Stomach (tissue), 4 donors: Measurements from ENCODE around the gene ZNF418.

ENCODE experiments used
- EP300 ChIP-seq: sonication (generic); formaldehyde crosslinking; IDR thresholded peaks from one replicate; pipeline ENCODE4 v1.6.1; 2017; ENCODE audit warnings: antibody characterized with exemption
- POLR2A ChIP-seq, 4 donors: fragments of 450-650 bp; IDR thresholded peaks; one replicate each; pipeline ENCODE4 v1.6.1; 2016; ENCODE audit warnings: antibody characterized with exemption in 4 of 4, control low read depth in 2 of 4, mild to moderate bottlenecking in 1 of 4, moderate library complexity in 1 of 4
- POLR2AphosphoS5 ChIP-seq, 3 donors: sonication (generic); formaldehyde crosslinking; IDR thresholded peaks; one replicate each; pipeline ENCODE4 v1.6.1; 2016; ENCODE audit warnings: antibody characterized with exemption in 3 of 3
- TF ChIP-seq, protein P1 (sequence below), 7 experiments: fragments of 450-650 bp in 4 of 7; fragments of 200-600 bp in 3 of 7; sonication (generic) in 3 of 7; IDR thresholded peaks; one replicate each; pipeline ENCODE4 v1.5.1; 2016 to 2019; ENCODE audit warnings: antibody characterized with exemption in 7 of 7, control low read depth in 2 of 7, mild to moderate bottlenecking in 1 of 7

DNA sequence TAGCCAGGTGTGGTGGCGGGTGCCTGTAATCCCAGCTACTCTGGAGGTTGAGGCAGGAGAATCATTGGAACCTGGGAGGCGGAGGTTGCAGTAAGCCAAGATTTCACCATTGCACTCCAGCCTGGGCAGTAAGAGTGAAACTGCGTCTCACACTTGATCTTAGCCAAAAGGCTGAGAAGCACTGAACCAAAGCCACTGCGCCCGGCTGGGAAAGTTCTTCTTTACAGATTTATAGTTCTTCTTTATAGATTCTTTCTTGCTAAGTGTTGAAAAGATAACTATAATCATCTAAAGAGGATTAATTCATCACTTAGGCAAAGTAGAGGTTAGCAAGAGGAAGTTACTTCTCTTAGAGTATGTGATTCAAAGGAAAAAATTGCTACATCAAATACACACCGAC is 29.9 kb downstream of the ZNF418 start:
- TF ChIP-seq POLR2AphosphoS5 (IDR thresholded peaks at IDR 0.05), result no peak
- TF ChIP-seq, protein P1, sequence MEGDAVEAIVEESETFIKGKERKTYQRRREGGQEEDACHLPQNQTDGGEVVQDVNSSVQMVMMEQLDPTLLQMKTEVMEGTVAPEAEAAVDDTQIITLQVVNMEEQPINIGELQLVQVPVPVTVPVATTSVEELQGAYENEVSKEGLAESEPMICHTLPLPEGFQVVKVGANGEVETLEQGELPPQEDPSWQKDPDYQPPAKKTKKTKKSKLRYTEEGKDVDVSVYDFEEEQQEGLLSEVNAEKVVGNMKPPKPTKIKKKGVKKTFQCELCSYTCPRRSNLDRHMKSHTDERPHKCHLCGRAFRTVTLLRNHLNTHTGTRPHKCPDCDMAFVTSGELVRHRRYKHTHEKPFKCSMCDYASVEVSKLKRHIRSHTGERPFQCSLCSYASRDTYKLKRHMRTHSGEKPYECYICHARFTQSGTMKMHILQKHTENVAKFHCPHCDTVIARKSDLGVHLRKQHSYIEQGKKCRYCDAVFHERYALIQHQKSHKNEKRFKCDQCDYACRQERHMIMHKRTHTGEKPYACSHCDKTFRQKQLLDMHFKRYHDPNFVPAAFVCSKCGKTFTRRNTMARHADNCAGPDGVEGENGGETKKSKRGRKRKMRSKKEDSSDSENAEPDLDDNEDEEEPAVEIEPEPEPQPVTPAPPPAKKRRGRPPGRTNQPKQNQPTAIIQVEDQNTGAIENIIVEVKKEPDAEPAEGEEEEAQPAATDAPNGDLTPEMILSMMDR (IDR thresholded peaks at IDR 0.05), result no peak
- no peak for TF ChIP-seq POLR2A (IDR thresholded peaks at IDR 0.05)
- TF ChIP-seq EP300, result no peak
